Measurements from ENCODE around the gene CEP152. TPM values are rescaled to one million over a fixed set of nuclear protein-coding genes. Genes with fewer than 3 reads are reported as not detected.

CEP152 gene
- total and polyA plus RNA-seq, 10 of the 15 experiments (the other 5 are each of a cell fraction or from before 2014, with no cell fraction given), result 5.3 to 22.6 (median 14.2) TPM

GRCh38 chr15:48795901-48796300 lies 15.0 kb downstream of the CEP152 start:
- H3K4me1 ChIP-seq (ENCODE audit: control insufficient read depth, insufficient read depth, low read length), result peaks cover 9% of the 10 kb centered on the region
- peaks cover 2 to 22% of the 10 kb centered on the region in 2 experiments; a peak in 3 of 4 replicates for H3K36me3 ChIP-seq (ENCODE audit: control insufficient read depth in 2 of 2, insufficient read depth in 2 of 2, low read length in 1 of 2)
- H3K27ac ChIP-seq (ENCODE audit: control insufficient read depth, insufficient read depth), result no peak overlapping the region; the same call in 1 of the 2 replicates
- H3K4me3 ChIP-seq, result no peak overlapping the region
- CTCF ChIA-PET, result interaction anchor here (1.0 kb wide), 1 partner anchor 39 kb away, joined by 4 read pairs; no protein-coding TSS in a partner anchor
- H3K9me3 ChIP-seq (replicated peaks; ENCODE audit: control insufficient read depth, insufficient read depth, low read length), result no peaks in the 10 kb centered on the region
- TF ChIP-seq ZNF687 (IDR thresholded peaks at IDR 0.05), result peak; percentile 49; the same call in 1 of the 2 replicates
- no peak for TF ChIP-seq HDAC6 (IDR thresholded peaks at IDR 0.05; ENCODE audit: unreplicated experiment)
- RAD21 ChIA-PET (ENCODE audit: unreplicated experiment), result no interaction called here
- no peaks in the 10 kb centered on the region for H3K27me3 ChIP-seq (replicated peaks in 1 of 2; ENCODE audit: control insufficient read depth in 2 of 2, insufficient read depth in 2 of 2, low read length in 1 of 2)
- SMC1A ChIA-PET (ENCODE audit: uncharacterized antibody, unreplicated experiment), result interaction anchor here (1.7 to 3.4 kb wide), 3 partner anchors 10 to 66 kb away, joined by 5 to 16 read pairs (median 9); no protein-coding TSS in a partner anchor
- H3K9ac ChIP-seq (ENCODE audit: control insufficient read depth, insufficient read depth, low read length), result no peak overlapping the region
- intact Hi-C loops (cut with micrococcal nuclease; ENCODE audit: unreplicated experiment) (loop anchor here (5.0 to 10.0 kb wide), 2 partner anchors 149 to 291 kb away; partner anchors contain the start of gene FBN1), in situ Hi-C loops (cut with MboI) (no loop called here)
- POLR2A ChIA-PET, result interaction anchor here (2.2 to 4.2 kb wide), 2 partner anchors 11 to 15 kb away, joined by 7 to 19 read pairs; partner anchors contain the start of gene CEP152
- ATAC-seq, result no peak
- H4K20me1 ChIP-seq (ENCODE audit: control insufficient read depth, insufficient read depth), result no peaks in the 10 kb centered on the region
- FAIRE-seq, result no peak
- no peak for DNase-seq (ENCODE audit: low read depth, low spot score)
- no peak overlapping the region for H3K4me2 ChIP-seq (ENCODE audit: control insufficient read depth, insufficient read depth)
- no TSS peak for BruUV-seq (replicated peaks)
- WGBS (ENCODE audit: insufficient coverage, insufficient replicate concordance, low lambda C conversion rate, missing lambda C conversion rate), result 98% methylated on average over 3 of the region's 3 CpGs
- no peak overlapping the region for H2AFZ ChIP-seq (ENCODE audit: control insufficient read depth, low read depth, low read length)
- peaks cover 11% of the 10 kb centered on the region for H3K79me2 ChIP-seq (ENCODE audit: control insufficient read depth, insufficient read depth, low read length)
